HCT116 (cell line): ENCODE measurements around the gene CCDC183. TPM values are rescaled to one million over a fixed set of nuclear protein-coding genes. Genes with fewer than 3 reads are reported as not detected.
A peak's percentile ranks its signal among the peaks of the same experiment; 100 is the strongest.

ENCODE experiments used
- ATAC-seq: fragments of 200-7000 bp; cut with Tn5 transposase; 2 replicates; pipeline ENCODE4 v1.9.1; 2020; ENCODE audit warnings: mild to moderate bottlenecking, moderate library complexity
- BruUV-seq: library from RNA; stranded (reverse); fragments of 400-500 nt; replicated peaks from 2 replicates; lab custom pipeline; 2021; lab: Mats Ljungman, UMichigan
- CTCF ChIA-PET: fragments of 300-600 bp; sonication (Branson Sonifier 250); formaldehyde crosslinking; loops from one replicate; lab custom pipeline; 2021; ENCODE audit warnings: antibody characterized with exemption; lab: Charles Lee
- POLR2A ChIA-PET: fragments of 300-600, 350-600 bp; sonication (Branson Sonifier 250); formaldehyde crosslinking; loops from one replicate; lab custom pipeline; 2021; ENCODE audit warnings: antibody characterized with exemption; lab: Charles Lee
- RAD21 ChIA-PET, 2 experiments: fragments of 300-600 bp; sonication (Branson Sonifier 250); formaldehyde crosslinking; loops; one replicate each; lab custom pipeline; 2023; ENCODE audit warnings: low total read pairs in 2 of 2; ENCODE audit not compliant: uncharacterized antibody in 2 of 2, unreplicated experiment in 2 of 2, low non-redundant PET in 1 of 2; lab: Charles Lee
- DNase-seq: peaks from one replicate; pipeline ENCODE4 v3.0.0-alpha.2; 2010; ENCODE audit warnings: low read depth, low spot score
- H2AFZ ChIP-seq: fragments of 200-600 bp; shearing (Covaris generic), sonication (generic); 2 replicates; pipeline ENCODE4 v1.6.1; 2017; ENCODE audit warnings: low read depth, mixed run types, mixed read lengths, antibody characterized with exemption, low read length; ENCODE audit not compliant: poor library complexity, severe bottlenecking
- H3K27ac ChIP-seq: 2 replicates; pipeline ENCODE4 v1.5.1; 2012; ENCODE audit warnings: low read depth, low read length
- H3K27me3 ChIP-seq: fragments of 200-600 bp; sonication (generic); 2 replicates; pipeline ENCODE4 v1.6.1; 2016; ENCODE audit warnings: mixed run types, low read length, mixed read lengths; ENCODE audit not compliant: insufficient read depth
- H3K36me3 ChIP-seq, 2 experiments: fragments of 200-500 bp in 1 of 2; fragments of 200-600 bp in 1 of 2; sonication (Bioruptor generic) in 1 of 2; sonication (generic) in 1 of 2; 2 replicates each; pipeline versions ENCODE4 v1.5.1 to v1.6.1; 2014 to 2016; ENCODE audit warnings: low read length in 2 of 2, inconsistent platforms in 1 of 2, mixed read lengths in 1 of 2, mixed run types in 1 of 2; ENCODE audit not compliant: insufficient read depth in 2 of 2, control insufficient read depth in 1 of 2
- H3K4me1 ChIP-seq, 2 experiments: fragments of 200-600 bp in 1 of 2; sonication (generic) in 1 of 2; 2 replicates each; pipeline versions ENCODE4 v1.5.1 to v1.6.1; 2012 to 2017; ENCODE audit warnings: low read length in 2 of 2, inconsistent platforms in 1 of 2, mild to moderate bottlenecking in 1 of 2, mixed read lengths in 1 of 2, mixed run types in 1 of 2, moderate library complexity in 1 of 2; ENCODE audit not compliant: insufficient read depth in 2 of 2, control insufficient read depth in 1 of 2
- H3K4me2 ChIP-seq: fragments of 200-600 bp; sonication (generic); 2 replicates; pipeline ENCODE4 v1.6.1; 2017; ENCODE audit warnings: mixed run types, low read length, mixed read lengths
- H3K4me3 ChIP-seq, 2 experiments: fragments of 200-600 bp in 1 of 2; sonication (generic) in 1 of 2; replicated peaks in 1 of 2; 2 replicates each; pipeline ENCODE4 v1.5.1; 2011 to 2016; ENCODE audit warnings: low read length in 2 of 2, control low read depth in 1 of 2, low read depth in 1 of 2, mild to moderate bottlenecking in 1 of 2, mixed read lengths in 1 of 2, mixed run types in 1 of 2
- H3K79me2 ChIP-seq: fragments of 200-600 bp; sonication (generic); 2 replicates; pipeline ENCODE4 v1.6.1; 2017; ENCODE audit warnings: mild to moderate bottlenecking, mixed run types, low read length, moderate library complexity, mixed read lengths; ENCODE audit not compliant: insufficient read depth
- H3K9ac ChIP-seq: fragments of 200-600 bp; sonication (generic); 2 replicates; pipeline ENCODE4 v1.6.1; 2016; ENCODE audit warnings: low read length, mixed read lengths
- H3K9me2 ChIP-seq: fragments of 200-600 bp; sonication (generic), shearing (Covaris generic); 2 replicates; pipeline ENCODE4 v1.6.1; 2017; ENCODE audit warnings: mixed run types, mild to moderate bottlenecking, moderate library complexity; ENCODE audit not compliant: insufficient read depth
- H3K9me3 ChIP-seq, 2 experiments: fragments of 200-500 bp in 1 of 2; fragments of 200-600 bp in 1 of 2; sonication (Bioruptor generic) in 1 of 2; sonication (generic) in 1 of 2; 2 replicates each; pipeline ENCODE4 v1.6.1; 2014 to 2017; ENCODE audit warnings: low read length in 2 of 2, mixed read lengths in 2 of 2, inconsistent platforms in 1 of 2, low read depth in 1 of 2, mild to moderate bottlenecking in 1 of 2, mixed run types in 1 of 2, moderate library complexity in 1 of 2; ENCODE audit not compliant: control insufficient read depth in 1 of 2, insufficient read depth in 1 of 2
- H4K20me1 ChIP-seq: fragments of 200-600 bp; sonication (generic), shearing (Covaris generic); 2 replicates; pipeline ENCODE4 v1.6.1; 2017; ENCODE audit warnings: mixed run types, mild to moderate bottlenecking, moderate library complexity; ENCODE audit not compliant: insufficient read depth
- ELF1 ChIP-seq: IDR thresholded peaks from 2 replicates; pipeline ENCODE4 v1.6.1; 2012; ENCODE audit warnings: low read depth, borderline replicate concordance
- EZH2phosphoT487 ChIP-seq: fragments of 200-600 bp; IDR thresholded peaks from 2 replicates; pipeline ENCODE4 v1.6.1; 2018; ENCODE audit warnings: antibody characterized with exemption, borderline replicate concordance
- FOSL1 ChIP-seq: IDR thresholded peaks from 2 replicates; pipeline ENCODE4 v1.6.1; 2012; ENCODE audit warnings: low read depth
- JUND ChIP-seq: IDR thresholded peaks from 2 replicates; pipeline ENCODE4 v1.6.1; 2012
- POLR2AphosphoS5 ChIP-seq: IDR thresholded peaks from 2 replicates; pipeline ENCODE4 v1.6.1; 2011; ENCODE audit warnings: mild to moderate bottlenecking, low read depth, low read length, moderate library complexity
- SIN3A ChIP-seq: IDR thresholded peaks from 2 replicates; pipeline ENCODE4 v1.6.1; 2012; ENCODE audit warnings: low read depth
- SP1 ChIP-seq: IDR thresholded peaks from 2 replicates; pipeline ENCODE4 v1.6.1; 2012; ENCODE audit warnings: low read depth
- SRF ChIP-seq: IDR thresholded peaks from 2 replicates; pipeline ENCODE4 v1.6.1; 2012; ENCODE audit warnings: low read depth
- TCF7L2 ChIP-seq: IDR thresholded peaks from 2 replicates; pipeline ENCODE4 v1.7.0; 2011; ENCODE audit warnings: borderline replicate concordance, inconsistent platforms; ENCODE audit not compliant: insufficient read depth, insufficient read length; ENCODE audit errors: extremely low read depth
- YY1 ChIP-seq: IDR thresholded peaks from 2 replicates; pipeline ENCODE4 v1.6.1; 2011; ENCODE audit warnings: low read length, low read depth, moderate library complexity, mild to moderate bottlenecking; ENCODE audit not compliant: insufficient replicate concordance; ENCODE audit errors: extremely low read depth
- ZBTB33 ChIP-seq: IDR thresholded peaks from 2 replicates; pipeline ENCODE4 v1.6.1; 2011; ENCODE audit warnings: mild to moderate bottlenecking, low read length, moderate library complexity; ENCODE audit not compliant: insufficient replicate concordance; ENCODE audit errors: extremely low read depth
- ZFX ChIP-seq: fragments of 450-650 bp; IDR thresholded peaks from 2 replicates; pipeline ENCODE4 v1.6.1; 2017
- ZNF274 ChIP-seq: fragments of 200-500 bp; sonication (Bioruptor generic); IDR thresholded peaks from 2 replicates; pipeline ENCODE4 v1.6.1; 2014; ENCODE audit warnings: mild to moderate bottlenecking, low read depth, low read length, inconsistent platforms
- intact Hi-C: fragments of 100-400 bp; cut with micrococcal nuclease; formaldehyde crosslinking; loops from 2 replicates; pipeline ENCODE4 v1.10.0; 2022
- total RNA-seq: library from RNA; stranded (reverse); gene quantifications from one replicate; pipeline ENCODE4 v1.2.1, GENCODE V29; 2021; ENCODE audit not compliant: unreplicated experiment
- TF ChIP-seq, protein P1 (sequence below): IDR thresholded peaks from 2 replicates; pipeline ENCODE4 v1.6.1; 2012
- TF ChIP-seq, protein P2 (sequence below), 3 experiments: fragments of 200-600 bp in 1 of 3; sonication (generic) in 1 of 3; IDR thresholded peaks in 2 of 3; conservative IDR thresholded peaks in 1 of 3; 2 replicates each; pipeline ENCODE4 v1.5.1; 2012 to 2017; ENCODE audit warnings: low read depth in 2 of 3, low read length in 2 of 3, antibody characterized with exemption in 1 of 3, borderline replicate concordance in 1 of 3, control low read depth in 1 of 3, mild to moderate bottlenecking in 1 of 3, mixed read lengths in 1 of 3, mixed run types in 1 of 3, moderate library complexity in 1 of 3; ENCODE audit not compliant: insufficient read depth in 1 of 3
- TF ChIP-seq, protein P3 (sequence below): IDR thresholded peaks from 2 replicates; pipeline ENCODE4 v1.6.1; 2012

Gene CCDC183
- total RNA-seq, 1 experiment from 2014 or later, result 2.8 TPM

GRCh38 chr9:136849960-136850865 is 54.1 kb downstream of the CCDC183 start:
- H4K20me1 ChIP-seq, result no peaks in the 10 kb centered on the region
- no peaks in the 10 kb centered on the region for H3K27me3 ChIP-seq
- H3K4me3 ChIP-seq, result peak overlapping the region; percentile 85 to 99
- TF ChIP-seq SIN3A (no peak), YY1 (no peak), TCF7L2 (no peak), ELF1 (no peak), FOSL1 (no peak), JUND (no peak), SP1 (no peak), EZH2phosphoT487 (no peak), ZFX (no peak), SRF (no peak), ZNF274 (no peak), POLR2AphosphoS5 (no peak), ZBTB33 (no peak)
- TF ChIP-seq, protein P1, sequence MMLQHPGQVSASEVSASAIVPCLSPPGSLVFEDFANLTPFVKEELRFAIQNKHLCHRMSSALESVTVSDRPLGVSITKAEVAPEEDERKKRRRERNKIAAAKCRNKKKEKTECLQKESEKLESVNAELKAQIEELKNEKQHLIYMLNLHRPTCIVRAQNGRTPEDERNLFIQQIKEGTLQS, result no peak
- TF ChIP-seq, protein P2, sequence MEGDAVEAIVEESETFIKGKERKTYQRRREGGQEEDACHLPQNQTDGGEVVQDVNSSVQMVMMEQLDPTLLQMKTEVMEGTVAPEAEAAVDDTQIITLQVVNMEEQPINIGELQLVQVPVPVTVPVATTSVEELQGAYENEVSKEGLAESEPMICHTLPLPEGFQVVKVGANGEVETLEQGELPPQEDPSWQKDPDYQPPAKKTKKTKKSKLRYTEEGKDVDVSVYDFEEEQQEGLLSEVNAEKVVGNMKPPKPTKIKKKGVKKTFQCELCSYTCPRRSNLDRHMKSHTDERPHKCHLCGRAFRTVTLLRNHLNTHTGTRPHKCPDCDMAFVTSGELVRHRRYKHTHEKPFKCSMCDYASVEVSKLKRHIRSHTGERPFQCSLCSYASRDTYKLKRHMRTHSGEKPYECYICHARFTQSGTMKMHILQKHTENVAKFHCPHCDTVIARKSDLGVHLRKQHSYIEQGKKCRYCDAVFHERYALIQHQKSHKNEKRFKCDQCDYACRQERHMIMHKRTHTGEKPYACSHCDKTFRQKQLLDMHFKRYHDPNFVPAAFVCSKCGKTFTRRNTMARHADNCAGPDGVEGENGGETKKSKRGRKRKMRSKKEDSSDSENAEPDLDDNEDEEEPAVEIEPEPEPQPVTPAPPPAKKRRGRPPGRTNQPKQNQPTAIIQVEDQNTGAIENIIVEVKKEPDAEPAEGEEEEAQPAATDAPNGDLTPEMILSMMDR (IDR thresholded peaks at IDR 0.05 in 2 of 3, conservative IDR thresholded peaks at IDR 0.05 in 1 of 3; ENCODE audit: borderline replicate concordance in 1 of 3, insufficient read depth in 1 of 3, low read depth in 2 of 3, low read length in 2 of 3), result no peak
- TF ChIP-seq, protein P3, sequence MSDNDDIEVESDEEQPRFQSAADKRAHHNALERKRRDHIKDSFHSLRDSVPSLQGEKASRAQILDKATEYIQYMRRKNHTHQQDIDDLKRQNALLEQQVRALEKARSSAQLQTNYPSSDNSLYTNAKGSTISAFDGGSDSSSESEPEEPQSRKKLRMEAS, result no peak
- TF ChIP-seq, all 23 proteins: peak for 0
- Histone ChIP-seq H3K79me2 (peaks cover 16% of the 10 kb centered on the region; the same call in 1 of the 2 replicates), H3K36me3 (peaks cover 0 to 14% of the 10 kb centered on the region in 2 experiments; a peak in 1 of 4 replicates), H3K9me3 (no peaks in the 10 kb centered on the region), H3K27ac (peak overlapping the region; percentile 88), H3K4me1 (peaks cover 4 to 17% of the 10 kb centered on the region in 2 experiments; a peak in 2 of 4 replicates), H2AFZ (no peak overlapping the region), H3K9ac (peak overlapping the region; percentile 96), H3K9me2 (no peaks in the 10 kb centered on the region), H3K4me2 (peak overlapping the region; percentile 98)
- no peak for DNase-seq
- TSS peak; percentile 70 for BruUV-seq
- ChIA-PET CTCF (no interaction called here), RAD21 (no interaction called here), POLR2A (no interaction called here)
- intact Hi-C loops, result loop anchor here (2.0 to 10.0 kb wide), 3 partner anchors 59 to 177 kb away; partner anchors contain the start of genes ABCA2, C8G, FBXW5 and TMEM141
- no peak for ATAC-seq
